Stimulated activated CD8-positive, alpha-beta memory T cell treated with anti-CD3 and anti-CD28 coated beads, Interleukin-12 subunit alpha, Interleukin-12 subunit beta, amount 100 ng/mL, for 24 hours (primary cell): Measurements from ENCODE around the gene PANX2.
"Not testable (repeated sequence)": the region's sequence is repeated elsewhere in the genome, so short reads cannot be mapped to it uniquely, and the experiment has no call there.

ENCODE experiments used
- DNase-seq: peaks from one replicate; pipeline ENCODE4 v3.0.0-alpha.2; 2020; ENCODE audit errors: extremely low read depth

PANX2 gene

GRCh38 chr22:50170453-50171318, at the start of gene PANX2:
Gene PANX2 (plus strand): TSS chr22:50170731. CDS start chr22:50170731, 0 bp downstream.
- DNase-seq: no peak

DNA sequence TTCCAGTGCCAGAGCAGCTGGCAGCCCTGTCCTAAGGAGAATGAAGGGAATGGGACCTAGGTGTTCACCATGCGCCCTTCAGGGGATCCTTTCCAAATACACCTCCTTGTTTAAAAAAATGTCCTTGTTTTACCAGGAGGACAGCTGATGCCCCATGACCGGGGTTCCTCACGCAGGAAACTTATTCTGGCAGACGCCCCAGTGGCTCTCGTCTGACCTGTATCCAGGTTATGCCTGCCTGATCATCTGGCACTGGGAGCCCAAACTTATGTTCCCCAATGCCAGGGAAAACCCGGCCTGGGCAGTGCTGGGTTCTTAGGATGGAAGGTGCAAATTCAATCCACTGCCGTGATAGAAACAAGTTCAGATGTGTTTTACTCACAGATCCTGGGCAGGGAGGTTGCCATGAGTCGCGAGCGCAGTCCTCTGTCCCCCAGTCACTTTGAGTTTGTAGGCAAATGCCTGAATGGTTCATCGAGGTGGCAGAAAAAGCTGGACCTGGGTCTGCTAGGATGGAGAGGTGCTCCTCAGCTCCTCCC, 49.3 kb upstream of the PANX2 start:
- DNase-seq: no peak

- no peak for DNase-seq
Measured at GRCh38 chr22:50123119-50123518, 47.4 kb upstream of the PANX2 start.

DNA sequence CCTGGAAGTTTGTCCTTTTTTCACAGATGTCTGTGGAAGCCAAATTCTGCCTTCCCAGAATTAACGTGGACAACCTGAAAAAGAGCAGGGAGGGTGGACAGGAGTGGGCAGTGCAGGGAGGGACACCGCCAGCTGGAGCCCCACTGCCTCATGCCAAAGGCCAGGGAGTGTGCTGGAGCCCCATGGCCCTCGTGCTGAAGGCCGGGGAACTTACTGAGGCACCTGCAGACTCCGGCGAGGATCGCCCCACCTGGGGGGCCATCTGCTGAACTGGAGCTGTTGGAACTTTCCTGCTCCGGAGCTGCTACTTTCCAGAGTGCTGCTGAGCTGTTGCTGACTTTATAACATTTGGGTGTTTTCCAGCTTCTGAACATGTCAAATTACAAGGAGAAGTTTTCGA, 45.5 kb upstream of the PANX2 start:
- DNase-seq: no peak

GRCh38 chr22:50129121-50129736, 41.3 kb upstream of the PANX2 start:
- DNase-seq: no peak

GRCh38 chr22:50131894-50132293, 38.6 kb upstream of the PANX2 start:
- DNase-seq: no peak

DNA sequence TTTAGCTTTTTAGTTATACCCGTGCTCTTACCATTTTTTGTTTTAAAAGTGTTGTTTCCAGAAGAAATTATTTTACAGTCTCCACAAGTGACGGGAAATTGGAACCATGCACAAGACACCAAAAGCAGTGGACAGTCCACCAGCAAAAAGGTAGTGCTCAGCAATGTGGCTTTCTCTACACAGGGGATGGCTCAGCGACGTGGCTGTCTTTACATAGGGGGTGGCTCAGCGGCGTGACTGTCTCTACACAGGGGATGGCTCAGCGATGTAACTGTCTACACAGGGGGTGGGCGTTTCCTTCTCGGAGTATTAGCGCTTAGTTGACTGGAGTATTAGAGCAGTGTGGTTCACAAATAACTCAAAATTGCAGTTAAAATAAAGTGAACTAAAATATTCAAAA, 36.0 kb upstream of the PANX2 start:
- DNase-seq: no peak

- no peak for DNase-seq
Measured at GRCh38 chr22:50136581-50137015, 33.9 kb upstream of the PANX2 start.

DNA sequence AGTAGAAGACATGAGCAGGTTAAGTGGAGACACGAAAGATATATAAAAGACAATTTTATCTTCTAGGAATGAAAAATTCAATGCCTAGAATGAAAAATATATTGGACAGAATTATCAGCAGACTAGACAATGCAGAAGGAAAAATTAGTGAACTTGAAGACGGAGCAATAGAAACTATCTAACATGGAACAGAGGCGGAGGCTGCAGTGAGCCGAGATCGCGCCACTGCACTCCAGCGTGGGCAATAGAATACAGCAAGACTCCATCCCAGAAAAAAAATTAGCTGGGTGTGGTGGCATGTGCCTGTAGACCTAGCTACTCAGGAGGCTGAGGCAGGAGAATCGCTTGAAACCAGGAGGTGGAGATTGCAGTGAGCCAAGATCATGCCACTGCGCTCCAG, 33.3 kb upstream of the PANX2 start:
- DNase-seq: not testable (repeated sequence)

- DNase-seq: no peak
Measured at GRCh38 chr22:50138041-50138440, 32.5 kb upstream of the PANX2 start.

GRCh38 chr22:50138988-50139387, 31.5 kb upstream of the PANX2 start:
- no peak for DNase-seq

DNA sequence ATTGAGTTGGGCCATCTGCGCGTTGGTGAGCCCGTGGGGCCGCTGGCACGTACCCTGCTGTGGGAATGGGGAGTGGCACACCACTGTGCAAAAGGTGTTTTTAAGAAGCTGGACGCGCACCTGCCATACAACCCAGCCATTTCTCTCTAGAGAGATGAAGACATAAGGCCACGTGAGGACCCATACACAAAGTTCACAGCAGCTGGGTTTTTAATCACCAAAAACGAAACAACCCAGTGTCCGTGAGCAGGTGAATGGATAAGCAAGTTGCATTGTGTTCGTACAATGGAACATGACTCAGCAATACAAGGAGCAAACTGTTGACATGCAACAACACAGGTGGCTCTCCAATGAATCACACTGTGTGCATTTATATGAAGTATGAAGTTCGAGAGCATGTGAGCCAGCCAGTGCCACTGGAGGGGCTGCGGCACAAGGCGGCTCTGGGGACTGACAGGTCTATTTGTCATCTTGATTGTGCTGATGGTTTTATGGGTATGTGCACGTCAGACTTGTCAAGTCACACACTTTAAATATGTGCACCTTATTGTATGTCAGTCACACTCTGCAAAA, 30.6 kb upstream of the PANX2 start:
- no peak for DNase-seq

- DNase-seq: no peak
Measured at GRCh38 chr22:50140615-50141014, 29.9 kb upstream of the PANX2 start.

DNA sequence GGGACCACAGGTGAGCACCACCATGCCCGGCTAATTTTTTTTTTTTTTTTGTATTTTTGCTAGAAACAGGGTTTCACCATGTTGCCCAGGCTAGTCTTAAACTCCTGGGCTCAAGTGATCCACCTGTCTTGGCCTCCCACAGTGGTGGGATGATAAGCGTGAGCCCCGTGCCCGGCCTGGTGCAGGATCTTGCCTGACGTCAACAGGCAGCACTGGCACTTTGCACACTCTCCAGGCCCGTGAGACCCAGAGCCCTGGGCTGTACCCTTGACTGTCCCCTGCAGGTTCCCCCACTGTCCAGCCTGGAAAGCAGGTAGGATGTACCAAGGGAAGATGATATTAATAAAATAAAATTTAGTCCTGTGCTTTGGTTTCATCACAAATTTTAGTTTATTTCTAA, 29.1 kb upstream of the PANX2 start:
- DNase-seq: no peak

DNA sequence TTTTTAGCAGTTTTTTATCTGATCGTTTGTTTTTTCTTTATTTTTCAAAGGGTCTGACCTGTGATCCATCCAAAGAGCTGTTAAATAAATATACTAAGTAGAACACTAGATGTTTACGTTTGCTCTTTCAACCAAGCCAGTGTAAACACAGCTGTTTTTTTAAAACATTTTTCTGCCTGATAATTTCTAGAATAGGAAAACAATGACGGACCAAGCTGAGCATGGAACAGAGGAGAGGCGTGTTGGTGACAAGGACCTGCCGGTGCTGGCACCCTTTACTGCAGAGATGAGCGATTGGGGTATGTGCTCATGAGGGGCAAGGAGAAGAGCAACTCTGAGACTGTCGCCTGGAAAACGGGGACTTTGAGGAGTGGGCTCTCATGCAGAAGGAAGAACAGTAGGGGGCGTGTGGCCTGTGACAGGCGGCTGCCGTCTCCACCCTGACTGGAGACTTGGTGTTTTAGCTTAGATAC, 28.6 kb upstream of the PANX2 start:
- DNase-seq: no peak

DNA sequence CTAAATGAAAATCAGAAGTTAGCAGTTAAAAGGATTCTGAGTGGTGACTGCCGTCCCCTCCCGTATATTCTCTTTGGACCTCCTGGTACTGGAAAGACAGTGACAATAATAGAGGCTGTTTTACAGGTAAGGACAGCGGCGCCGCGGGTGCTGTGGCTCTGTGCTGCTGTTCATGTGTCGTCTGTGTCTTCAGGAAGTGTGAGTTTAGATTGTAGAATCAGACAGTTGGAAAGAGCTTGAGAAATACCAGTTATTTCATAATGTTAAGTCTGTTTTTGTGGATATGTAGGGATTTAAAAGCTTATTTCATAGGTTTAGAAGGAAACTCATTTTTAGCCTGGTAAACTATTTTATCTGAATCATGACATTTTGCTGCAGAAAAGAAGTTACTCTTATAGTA, 27.4 kb upstream of the PANX2 start:
- DNase-seq: no peak

DNA sequence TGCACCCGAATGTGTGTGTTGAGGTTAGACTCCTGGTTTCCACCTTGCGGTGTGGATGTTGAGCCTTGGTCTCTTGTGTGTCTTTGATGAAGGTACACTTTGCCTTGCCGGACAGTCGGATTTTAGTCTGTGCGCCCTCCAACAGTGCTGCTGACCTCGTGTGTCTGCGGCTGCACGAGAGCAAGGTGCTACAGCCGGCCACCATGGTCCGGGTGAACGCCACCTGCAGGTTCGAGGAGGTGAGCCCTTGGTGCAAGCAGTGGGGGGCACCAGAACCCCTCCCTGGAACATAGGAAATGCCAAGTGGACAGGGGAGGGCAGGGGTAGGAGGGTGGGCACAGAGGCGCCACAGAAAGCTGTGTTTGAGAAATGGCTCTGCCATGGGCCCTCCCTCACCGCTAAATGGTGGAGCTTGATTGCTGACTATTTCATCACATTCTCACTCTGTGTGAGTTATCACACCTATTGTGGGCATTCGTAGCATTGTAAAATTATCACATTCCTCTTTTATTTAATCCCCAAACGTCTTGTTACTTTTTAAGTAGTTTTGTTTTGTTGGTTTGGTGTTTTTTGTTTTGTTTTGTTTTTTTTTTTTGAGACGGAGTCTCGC, 26.4 kb upstream of the PANX2 start:
- DNase-seq: no peak

- DNase-seq: no peak
Measured at GRCh38 chr22:50145721-50146438, 24.7 kb upstream of the PANX2 start.

DNA sequence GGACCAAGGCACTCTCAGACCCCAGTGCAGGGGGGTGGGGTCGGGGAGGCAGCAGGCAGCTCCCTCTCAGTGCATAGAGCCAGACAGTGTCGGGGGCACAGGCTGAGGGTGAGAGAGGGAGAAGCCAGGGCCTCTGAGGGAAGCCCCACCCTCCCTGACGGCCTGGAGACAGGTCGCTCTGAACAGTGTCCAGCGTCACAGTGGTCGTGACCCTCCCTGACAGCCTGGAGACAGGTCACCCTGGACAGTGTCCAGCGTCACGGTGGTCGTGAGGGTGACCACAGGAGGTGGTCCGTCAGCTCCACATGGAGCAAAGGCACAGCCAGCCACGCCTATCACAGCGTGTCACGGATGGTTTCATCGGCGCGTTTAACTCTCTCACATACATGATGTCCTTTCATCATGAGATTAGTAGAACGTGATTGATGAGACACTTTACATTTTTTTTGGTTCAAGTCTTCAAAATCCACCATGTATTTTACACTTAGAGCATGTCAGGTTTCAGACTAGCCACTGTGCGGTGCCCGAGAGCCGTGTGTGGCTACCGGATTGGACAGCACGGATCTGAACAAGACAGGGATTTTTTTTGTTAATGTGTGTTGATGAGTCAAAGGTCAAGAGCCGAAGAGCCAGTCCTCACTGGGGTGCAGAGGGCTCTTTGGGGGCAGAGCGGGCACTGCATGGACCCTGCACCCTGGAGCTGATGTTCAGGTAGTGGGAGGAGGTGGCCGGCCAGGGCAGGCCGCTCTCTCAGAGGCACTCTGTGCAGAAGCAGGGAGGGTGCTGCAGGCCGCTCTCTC, 23.9 kb upstream of the PANX2 start:
- DNase-seq: no peak
